Measurements from ENCODE around the gene SACM1L.
A peak's percentile ranks its signal among the peaks of the same experiment; 100 is the strongest.

SACM1L gene, protein sequence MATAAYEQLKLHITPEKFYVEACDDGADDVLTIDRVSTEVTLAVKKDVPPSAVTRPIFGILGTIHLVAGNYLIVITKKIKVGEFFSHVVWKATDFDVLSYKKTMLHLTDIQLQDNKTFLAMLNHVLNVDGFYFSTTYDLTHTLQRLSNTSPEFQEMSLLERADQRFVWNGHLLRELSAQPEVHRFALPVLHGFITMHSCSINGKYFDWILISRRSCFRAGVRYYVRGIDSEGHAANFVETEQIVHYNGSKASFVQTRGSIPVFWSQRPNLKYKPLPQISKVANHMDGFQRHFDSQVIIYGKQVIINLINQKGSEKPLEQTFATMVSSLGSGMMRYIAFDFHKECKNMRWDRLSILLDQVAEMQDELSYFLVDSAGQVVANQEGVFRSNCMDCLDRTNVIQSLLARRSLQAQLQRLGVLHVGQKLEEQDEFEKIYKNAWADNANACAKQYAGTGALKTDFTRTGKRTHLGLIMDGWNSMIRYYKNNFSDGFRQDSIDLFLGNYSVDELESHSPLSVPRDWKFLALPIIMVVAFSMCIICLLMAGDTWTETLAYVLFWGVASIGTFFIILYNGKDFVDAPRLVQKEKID

DNA sequence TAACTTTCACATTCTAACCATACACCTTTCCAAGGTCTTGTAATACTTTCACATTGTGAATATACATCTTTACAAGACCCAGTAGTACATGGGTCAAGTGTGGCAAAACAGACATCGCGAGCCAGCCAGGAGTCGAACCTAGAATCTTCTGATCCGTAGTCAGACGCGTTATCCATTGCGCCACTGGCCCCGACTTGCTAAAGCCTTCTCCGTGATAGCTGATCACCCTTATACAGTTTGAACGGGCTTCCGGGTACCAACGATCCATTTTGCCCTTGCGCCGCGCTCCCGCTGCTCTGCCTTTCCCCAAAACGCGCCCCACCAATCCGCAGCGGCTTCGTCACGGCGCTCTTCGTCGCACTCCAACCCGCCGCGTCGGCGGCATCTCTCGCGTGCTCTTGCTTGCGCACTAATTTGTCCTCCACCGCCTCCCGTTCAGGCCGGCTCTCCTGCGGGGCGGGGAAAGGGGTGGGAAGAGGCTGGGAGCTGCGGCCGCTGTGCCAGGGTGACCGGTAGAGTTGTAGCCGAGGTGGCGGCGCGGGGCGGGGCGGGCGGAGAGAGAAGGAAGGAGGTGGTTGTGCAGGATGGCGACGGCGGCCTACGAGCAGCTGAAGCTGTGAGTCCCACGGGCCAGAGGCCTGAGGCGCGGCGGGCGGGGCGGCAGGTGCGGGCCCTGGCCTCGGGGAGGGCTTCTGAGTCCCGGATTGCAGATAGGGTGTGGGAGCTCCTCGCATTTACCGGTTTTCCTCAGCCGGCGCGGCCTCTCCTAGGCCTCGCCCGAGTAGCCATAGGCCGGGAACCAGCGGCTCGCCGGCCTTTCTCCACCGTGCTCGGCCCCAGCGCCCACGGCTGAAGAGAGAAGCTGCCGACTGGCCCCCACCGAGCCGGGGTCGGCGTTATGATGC lies at the start of gene SACM1L:
TSS of gene SACM1L (plus strand) at position 515 of the 905 bp plus-strand sequence. CDS start at position 585, 70 bp downstream.
- DNase-seq: peak; percentile 92

DNA sequence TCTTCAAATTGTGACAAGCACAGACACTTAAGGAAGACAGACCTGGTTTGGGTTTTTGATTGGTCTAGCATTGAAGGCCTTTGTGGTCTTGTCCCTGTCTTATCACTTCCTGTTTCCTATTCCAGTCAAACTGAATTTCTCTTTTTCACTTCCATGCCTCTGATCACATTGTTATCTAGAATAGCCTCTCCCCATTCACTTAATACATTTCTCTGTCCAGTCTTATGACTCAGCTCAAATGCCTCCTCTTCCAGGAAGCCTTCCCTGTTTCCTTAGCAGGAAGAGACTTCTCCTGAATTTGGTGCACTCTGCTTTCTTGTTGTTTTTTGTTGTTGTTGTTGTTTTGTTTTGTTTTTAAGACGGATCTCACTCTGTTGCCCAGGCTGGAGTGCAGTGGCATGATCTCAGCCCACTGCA lies 49.1 kb upstream of the SACM1L start:
- DNase-seq: no peak

DNA sequence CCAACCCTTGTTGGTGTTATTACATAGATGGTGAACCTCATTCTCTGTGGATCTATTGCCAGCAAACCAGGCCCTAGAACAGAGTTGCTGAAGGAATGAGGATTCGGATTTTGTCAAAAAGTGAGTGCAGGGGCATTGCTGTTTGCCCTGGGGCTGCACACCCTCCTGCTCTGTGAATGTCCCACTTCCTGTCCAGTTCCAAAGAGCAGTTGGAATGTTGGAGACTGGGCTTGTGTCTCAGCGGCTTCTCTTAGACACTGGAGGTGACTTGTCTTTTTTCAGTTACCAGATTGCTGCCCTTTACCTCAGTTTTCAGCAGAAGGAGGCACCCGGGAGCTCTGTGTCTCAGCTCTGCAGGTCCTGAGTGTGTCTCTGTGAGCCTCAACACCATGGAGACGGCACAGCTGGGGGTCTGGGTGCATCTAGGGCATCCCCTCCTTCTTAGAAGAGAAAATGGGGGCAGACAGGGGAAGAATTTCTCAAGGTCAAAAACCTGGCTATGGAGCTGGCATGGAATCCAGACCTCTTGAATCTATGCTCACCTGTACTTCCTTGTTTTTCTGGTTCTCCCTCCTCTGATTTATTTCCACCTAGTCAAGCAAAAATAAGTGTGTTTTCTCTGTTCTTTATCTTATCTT lies 48.4 kb upstream of the SACM1L start:
- DNase-seq: peak; percentile 5

DNA sequence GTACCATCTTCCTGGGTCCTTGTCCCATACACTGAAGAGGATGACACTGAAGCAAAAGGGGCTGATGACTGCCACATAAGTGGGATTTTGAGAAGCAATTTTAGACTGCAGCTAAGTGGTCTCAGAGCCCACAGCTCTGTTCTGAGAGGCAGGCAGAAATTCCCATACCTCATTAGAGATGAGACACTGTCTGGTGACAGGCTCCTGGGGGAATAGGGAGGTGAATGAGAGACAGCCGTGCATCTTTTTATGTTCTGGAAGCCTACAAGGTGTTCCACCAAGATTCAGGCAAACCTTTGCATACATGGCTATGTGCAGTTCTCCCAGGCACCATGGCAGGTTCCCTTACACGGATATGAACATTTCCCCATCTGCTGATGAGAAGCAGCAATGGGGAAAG lies 47.4 kb upstream of the SACM1L start:
- DNase-seq: no peak

DNA sequence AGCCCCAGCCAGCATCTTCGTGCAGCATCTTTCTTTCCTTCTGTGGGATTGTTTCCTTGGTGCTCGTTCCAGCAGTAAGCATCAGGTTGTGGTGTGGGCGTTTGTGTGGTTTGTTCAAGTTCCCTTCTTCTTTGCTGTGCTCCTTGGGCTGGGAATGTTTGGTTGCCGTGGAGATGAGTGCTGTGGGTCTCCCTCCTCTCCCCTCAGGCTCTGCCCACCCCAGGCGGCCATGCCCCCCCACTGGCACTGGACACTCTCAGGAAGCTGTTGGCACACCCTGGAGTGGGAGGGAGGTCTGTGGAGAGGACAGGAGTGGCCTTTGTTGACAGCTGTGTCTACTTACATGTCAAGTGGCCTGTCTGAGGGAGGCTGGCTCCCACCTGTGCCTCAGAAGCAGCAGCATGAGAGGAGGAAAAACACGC lies 46.5 kb upstream of the SACM1L start:
- peak; percentile 27 for DNase-seq

DNA sequence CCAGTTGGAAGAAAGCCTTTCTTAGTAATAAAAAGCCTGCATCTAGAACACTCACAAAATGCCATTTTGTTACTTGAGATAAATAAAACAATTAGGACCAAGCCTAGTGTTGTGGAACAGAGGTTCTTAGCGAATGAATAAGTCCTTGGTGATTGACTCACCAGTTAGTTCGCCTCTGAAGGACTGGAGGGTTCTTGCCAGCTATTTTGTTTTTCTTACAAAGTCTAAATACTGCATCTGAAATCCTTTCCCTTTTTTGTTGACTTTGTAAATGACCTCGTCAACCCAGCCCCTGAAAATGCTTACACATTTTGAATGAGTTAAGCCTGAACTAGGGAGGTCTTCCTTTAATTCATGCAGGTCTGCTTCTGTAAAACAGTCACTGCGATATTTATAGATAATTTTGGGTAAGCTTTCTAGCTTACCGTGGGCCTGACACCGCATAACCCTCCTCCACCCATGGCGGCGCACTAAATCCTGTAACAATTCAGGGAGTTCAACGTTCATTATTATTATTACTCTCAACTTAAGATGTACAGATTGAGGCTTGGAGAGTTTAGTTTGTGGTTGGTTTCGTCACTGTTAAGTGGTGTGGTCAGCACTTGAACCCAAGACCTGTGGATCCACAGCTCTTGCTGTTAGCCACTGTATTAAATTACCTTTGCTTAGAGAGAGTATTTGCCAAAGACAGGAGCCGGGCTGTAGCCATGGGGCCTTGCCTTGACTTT lies 45.0 kb upstream of the SACM1L start:
- DNase-seq: no peak

DNA sequence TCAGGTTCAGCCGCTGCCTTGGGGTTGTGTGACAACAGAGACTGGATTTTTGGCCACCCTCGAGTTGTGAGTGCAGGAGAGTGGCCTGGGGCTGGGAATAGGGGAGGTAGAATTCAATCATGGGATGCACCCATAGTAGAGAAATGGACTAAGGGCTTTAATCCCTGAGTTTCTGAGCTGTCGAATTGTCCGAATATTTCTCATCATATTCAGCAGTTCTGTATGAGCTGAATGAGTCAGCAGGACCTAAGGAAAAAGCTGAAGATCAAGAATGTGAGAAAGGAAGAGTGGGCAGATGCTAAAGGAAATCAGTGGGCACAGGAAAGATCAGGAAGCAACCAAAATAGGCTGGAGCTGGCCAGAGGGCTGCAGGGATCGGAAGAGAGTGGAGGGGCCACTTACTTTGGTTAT lies 44.4 kb upstream of the SACM1L start:
- no peak for DNase-seq

DNA sequence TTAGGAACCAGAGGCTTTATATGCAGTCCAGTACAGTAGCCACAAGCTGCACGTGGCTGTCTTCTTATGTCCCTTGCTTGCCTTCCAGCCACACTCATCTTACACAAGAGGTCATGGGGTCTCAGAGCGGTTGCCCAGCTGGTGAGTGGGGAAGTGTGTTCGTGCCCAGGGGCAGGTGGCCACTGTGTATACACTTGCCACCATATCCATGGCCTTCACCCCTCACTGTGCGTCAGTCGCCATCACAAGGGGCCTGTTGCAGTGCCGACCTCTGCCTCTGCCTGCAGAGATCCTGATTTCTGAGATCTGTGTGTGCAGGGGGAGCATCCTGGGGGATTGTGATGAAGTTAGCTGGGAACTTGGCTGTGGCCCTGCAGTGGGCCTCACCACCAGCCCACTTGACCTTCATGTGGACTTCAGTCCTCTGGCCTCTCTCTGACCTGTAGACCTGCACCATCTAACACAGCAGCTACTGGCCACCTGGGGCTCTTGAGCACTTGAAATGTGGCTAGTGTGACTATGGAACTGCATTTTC lies 43.1 kb upstream of the SACM1L start:
- DNase-seq: no peak

DNA sequence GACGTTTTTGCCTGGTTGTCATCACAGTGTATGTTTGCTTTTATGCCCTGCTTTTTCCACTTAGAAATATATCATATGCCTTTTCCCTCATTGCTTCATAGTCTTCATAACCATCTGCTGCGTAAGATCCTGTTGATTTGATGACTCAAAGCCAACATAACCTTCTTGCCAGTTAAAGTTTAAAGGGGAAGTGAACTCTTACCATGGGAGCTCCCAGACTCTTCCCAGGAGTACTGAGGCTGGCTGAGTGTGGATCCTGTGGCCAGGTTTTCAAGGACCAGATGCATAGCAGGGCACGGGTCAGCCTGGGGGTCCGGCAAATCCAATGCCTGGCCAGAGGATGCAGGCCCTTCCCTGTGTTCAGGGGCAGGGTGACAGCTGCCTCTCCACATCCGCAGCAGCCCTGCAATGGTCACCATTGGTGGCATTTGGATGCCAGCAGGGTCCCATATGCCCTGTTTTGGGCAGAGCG lies 42.0 kb upstream of the SACM1L start:
- no peak for DNase-seq

DNA sequence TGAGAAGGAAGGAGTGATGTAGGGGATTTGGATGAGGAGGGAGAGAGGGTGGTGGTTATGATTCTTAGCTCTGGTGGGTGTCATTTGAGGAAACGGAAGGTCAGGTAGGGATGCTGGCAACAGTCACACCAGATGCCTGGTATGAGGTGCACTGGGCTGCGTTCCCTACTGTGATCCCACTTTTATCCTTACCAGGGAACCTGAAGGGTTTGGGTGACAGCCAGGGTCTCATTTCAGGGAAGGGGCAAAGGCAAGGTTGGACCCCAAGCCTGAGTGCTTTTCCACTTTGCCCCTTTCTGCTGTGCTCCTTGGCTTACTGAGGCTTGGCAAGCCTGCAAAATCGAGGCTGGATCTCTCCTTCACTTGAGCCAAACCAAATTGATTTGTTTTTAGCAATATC lies 36.0 kb upstream of the SACM1L start:
- DNase-seq: no peak

DNA sequence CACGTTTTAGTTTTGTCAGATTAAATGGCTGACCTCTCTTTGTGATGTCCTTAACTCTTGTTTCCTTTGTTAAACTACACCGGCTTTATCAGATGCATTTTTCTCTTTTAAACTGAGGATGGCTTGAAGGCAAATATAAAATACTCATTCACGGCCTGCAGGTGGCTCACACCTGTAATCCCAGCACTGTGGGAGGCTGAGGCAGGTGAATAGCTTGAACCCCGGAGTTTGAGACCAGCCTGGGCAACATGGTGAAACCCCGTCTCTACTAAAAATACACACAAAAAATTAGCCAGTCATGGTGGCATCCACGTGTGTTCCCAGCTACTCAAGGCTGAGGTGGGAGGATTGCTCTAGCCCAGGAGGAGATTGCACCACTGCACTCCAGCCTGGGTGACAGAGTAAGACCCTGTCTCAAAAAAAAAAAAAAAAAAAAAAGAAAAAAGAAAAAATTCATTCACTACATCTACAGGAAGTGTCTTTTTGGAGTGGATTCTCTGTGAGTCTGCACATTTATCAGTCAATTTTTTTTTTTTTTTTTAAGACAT lies 34.7 kb upstream of the SACM1L start:
- DNase-seq: no peak

DNA sequence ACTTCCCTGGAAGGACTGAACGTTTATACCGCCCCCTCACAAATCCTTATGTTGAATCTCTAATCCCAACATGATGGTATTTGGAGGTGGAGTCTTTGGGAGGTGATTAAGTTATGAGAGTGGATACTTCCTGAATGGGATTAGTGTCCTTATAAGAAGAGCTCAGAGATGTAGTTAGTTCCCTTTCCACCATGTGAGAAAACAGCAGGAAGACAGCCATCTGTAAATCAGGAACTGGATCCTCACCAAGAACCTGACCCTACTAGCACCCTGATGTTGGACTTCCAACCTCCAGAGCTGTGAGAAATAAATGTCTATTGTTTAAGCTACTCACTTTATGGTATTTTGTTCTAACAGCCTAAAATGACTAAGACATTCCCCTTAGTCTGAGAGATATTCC lies 33.3 kb upstream of the SACM1L start:
- DNase-seq: no peak

DNA sequence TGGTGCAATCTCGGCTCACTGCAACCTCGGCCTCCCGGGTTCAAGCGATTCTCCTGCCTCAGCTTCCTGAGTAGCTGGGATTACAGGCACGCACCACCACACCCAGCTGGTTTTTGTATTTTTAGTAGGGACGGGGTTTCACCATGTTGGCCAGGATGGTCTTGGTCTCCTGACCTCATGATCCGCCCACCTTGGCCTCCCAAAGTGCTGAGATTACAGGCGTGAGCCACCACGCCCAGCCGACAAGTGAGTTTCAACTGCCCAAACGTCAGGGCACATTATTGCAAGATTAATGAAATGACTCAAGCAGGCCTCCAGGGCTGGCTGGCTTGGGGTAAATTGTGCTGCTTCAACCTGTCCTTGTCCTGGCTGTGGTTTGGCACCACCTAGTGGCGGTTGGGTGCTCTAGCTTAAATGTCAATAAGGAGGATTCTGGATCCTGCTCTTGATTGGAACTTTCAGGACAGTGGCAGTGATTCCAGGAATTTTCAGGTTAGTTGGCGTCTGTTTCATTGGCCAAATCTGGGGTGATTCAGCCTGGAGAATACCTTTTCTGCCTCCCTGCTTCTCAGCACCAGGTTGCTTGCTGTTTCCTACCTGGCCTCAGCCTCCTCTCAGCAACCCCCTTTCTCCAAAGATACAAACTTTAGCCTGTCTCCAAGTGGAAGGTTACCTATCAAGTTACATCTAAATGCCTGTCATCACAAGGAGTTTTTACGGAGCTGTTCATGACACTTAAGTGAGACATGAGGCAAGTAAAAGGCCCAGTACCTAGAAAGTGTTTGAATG lies 32.4 kb upstream of the SACM1L start:
- DNase-seq: peak; percentile 51

DNA sequence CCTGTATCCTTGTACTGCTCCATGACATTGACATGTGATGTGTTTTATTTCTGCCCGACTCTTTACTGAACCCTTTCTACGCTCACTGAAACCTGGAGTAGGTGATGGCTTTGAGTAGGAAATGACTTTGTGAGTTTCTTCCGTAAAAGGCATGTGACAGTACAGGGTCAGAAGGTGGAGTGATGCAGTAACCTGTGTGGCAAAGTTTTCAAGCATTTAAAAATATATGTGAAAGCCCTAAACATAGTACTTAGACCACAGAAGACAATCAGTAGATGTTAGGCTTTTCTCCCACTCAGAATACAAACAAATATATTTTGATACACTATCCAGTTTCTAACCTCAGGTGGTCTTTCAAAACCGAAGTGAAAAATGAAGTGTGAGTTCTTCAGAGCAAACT lies 31.3 kb upstream of the SACM1L start:
- no peak for DNase-seq

DNA sequence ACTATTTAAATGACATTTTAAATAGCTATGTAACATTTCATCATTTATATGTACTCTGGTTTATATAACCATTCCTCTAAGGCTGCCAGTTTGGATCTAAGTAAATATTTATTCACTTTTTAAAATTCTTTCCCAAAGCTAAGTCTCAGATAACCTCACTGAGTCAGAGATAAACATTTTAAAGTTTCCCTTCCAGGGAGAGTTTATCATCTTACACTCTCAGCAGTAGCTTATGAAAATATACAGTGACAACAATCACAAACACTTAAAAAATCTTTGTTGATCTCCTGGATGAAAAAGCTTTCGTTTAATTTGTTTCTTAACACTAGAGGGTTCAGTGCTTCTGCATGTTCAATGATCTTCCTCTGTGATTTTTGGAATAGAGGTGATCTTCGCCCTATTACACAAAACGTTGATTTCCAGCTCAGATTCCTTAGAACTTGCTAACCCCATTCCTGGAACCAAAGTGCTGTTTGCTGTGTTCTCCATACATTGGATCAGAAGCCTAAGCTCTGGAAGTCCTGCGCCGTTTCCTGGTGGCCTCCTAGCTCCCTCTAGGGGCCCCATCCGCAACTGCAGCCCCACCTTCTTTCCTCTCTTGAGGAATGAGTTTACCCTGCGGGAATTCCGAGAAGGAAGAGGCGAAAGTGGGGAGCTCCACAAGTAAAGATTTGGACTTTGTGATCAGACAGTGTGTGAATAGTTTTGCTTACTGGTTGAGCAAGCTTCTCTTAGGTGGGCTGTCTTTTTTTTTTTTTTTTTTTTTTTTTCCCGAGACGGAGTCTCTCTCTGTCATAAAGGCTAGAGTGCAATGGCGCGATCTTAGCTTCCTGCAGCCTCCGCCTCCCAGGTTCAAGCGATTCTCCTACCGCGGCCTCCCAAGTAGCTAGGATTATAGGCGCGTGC lies 29.3 kb upstream of the SACM1L start:
- DNase-seq: peak; percentile 1

DNA sequence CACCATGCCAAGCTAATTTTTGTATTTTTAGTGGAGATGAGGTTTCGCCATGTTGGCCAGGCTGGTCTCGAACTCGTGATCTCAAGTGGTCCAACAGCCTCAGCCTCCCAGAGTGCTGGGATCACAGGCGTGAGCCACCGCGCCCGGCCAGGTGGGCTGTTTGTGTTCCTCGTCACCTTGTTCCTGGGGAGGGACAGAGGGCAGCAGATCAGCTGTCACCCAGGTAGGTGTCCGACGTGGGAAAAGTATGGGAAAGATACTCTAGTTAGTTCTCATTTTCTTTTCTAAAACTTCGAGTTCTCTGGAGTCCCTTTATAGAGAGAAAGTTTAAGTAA lies 28.7 kb upstream of the SACM1L start:
- no peak for DNase-seq

DNA sequence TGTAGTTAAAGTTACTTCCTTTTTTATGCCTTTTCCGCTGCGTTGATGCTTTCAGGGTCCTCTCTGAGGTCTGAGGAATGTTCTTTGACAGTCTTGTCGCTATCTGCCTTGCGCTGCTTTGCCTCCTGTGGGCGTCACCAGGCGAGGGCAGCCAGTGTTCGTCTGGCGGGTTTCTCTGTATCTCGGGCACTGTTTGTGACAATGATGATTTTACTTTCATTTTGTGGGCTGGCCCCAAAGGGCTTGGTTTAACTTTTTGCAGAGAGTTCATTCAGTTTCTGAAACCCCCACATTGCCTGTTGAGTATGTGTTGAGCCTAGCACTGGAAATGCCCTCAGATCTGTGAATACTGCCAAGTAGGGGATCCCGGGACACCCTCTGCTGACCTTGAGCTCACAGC lies 24.6 kb upstream of the SACM1L start:
- no peak for DNase-seq

DNA sequence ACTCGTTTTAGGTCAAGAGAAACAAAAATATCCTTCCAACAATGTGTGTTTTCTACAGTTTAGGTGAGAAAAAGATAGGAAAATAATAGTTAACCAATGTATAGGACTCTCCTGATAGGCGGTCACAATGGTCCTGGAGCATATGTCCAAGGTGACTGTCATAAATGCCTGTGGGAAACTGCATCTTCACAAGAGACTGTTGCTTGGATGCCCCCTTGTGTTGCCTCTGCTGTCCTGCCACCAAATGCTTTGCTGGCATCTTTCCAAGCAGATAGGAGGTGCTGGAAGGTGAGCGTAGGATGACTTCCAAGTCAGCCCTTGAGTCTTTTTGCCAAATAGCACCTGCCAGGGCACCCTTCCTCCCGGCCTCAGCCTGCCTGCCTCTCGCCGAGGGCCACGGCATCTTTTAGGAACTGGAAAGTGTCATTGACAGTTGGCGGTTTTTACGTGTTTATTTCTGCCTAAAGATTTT lies 24.1 kb upstream of the SACM1L start:
- DNase-seq: peak; percentile 32

DNA sequence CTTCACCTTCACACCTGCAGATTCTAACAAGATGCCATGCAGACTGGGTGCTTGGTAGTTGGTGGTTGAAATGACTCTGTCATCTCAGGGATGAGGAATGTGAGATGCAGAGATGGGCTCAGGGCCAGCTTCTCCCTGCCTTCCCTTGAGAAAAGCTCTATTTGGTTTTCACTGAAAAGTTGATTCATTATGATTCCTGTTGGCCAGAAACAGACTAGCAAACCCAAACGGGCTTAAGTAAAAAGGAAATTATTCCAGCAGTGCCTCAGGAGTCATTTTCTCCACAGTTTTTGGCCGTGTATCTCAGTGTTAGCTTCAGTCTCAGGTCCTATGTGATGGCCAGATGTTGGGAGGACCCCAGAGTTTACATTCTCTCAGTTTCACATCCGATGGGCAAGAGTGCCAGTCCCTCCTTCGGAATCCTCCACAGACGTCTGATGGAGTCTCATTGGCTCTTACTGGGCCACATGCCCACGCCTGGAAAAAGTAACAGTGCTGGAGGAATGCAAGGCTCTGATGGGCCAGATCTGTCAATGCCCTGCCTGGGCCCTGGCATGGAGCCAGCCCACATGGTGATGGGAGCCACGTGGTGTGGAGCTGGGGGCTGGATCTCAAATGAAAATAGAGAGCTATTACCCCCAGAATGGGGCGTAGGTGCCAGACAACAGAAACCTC lies 22.3 kb upstream of the SACM1L start:
- no peak for DNase-seq

All from DMS79 treated with DMSO at 0.1 percent for 48 hours (cell line).